NCI-H460 (cell line): ENCODE measurements around the gene GDF7. TPM values are rescaled to one million over a fixed set of nuclear protein-coding genes. Genes with fewer than 3 reads are reported as not detected.

ENCODE experiments used
- DNase-seq: peaks from one replicate; pipeline ENCODE4 v3.0.0-alpha.2; 2016; ENCODE audit warnings: low read depth; ENCODE audit errors: extremely low read depth
- polyA plus RNA-seq: library from polyadenylated mRNA; depleted of rRNA; stranded (reverse); fragments of >200 nt; gene quantifications from 2 replicates; pipeline ENCODE4 v1.2.3, GENCODE V29; 2014; cell fraction: nucleus; rRNA removed
- total RNA-seq: library from RNA; depleted of rRNA; stranded (reverse); fragments of >200 nt; shearing (Covaris generic); gene quantifications from 2 replicates; pipeline ENCODE4 v1.2.3, GENCODE V29; 2014; rRNA removed

Gene GDF7
- under 0.01 TPM in 1 of 2 replicates, not detected in the other for total RNA-seq
- polyA plus RNA-seq = 0.04 TPM in 1 of 2 replicates, not detected in the other

GRCh38 chr2:20666304-20667150, at the start of gene GDF7:
Gene GDF7, plus strand, starts transcription at chr2:20667144. Its CDS starts 96 bp downstream, at chr2:20667240.
- DNase-seq = no peak

GRCh38 chr2:20617892-20618467, 49.0 kb upstream of the GDF7 start:
- DNase-seq = peak; percentile 99

GRCh38 chr2:20618468-20618885, 48.5 kb upstream of the GDF7 start:
- peak; percentile 68 for DNase-seq

DNA sequence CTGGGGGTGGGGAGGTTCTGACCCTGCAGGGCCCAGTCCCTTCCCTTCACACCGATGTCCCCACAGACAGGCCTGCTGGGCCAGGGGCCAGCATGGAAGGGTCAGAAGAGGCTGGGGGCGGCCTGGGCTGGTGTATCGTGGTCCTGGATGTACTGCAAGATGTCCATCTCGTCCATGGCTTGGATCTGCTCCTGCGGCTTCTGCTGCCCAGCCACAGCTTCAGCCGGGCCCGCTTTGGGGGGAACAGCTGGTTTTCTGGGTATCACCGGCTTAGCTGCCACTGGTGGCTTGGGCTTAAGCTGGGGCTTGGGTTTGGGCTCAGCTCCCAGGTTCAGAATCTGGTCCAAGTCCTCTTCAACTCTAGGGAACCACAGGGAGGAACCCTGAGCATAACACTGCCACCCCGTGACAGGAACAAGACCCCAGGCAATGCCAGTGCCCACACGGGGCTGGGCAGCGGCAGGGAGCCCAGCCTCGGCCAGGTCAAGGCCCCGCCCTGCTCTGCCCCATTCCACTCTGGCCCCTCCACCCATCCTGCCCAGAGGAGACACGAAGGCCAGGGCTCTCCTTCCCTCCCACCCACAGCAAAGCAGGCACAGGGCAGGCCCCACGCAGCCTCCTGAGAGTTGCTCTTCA, 47.9 kb upstream of the GDF7 start:
- DNase-seq = no peak

DNA sequence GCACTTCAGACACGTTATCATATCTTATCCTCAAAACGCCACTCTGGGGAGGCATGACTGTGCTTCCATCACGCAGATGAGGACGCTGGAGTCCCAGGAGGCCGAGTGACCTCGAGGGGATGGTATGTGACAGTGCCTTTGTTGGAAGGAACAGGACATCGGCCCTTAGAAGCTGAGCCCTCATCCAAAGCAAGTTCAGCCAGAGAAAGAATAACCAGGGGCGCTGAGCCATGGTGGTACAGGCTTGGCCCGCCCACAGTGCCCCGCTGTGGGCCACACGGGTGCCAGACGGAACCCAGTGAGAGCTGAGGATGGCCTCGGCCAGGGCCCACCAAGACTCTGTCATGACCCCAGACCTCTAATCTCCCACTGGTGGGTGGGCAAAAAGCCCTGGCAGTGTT, 47.3 kb upstream of the GDF7 start:
- no peak for DNase-seq

DNA sequence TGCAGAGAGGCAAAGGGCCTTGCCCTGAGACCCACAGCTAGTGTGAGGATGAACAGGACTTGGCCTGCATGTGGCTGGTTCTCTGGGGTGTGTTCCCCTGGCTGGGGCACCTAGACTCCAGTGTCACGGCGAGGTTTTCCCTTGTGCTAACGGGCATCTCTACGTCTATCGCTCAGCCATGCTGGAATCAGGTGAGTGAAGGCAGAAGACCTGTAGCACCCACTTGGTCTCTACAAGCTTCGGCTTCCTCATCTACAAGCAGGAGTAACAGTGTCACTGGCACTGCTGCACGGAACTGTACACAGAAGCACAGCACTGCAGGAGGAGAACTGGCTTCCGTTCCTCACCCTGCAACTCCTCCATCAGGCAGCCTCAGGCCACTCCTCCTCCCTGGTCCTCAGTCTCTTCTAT, 46.7 kb upstream of the GDF7 start:
- no peak for DNase-seq

DNA sequence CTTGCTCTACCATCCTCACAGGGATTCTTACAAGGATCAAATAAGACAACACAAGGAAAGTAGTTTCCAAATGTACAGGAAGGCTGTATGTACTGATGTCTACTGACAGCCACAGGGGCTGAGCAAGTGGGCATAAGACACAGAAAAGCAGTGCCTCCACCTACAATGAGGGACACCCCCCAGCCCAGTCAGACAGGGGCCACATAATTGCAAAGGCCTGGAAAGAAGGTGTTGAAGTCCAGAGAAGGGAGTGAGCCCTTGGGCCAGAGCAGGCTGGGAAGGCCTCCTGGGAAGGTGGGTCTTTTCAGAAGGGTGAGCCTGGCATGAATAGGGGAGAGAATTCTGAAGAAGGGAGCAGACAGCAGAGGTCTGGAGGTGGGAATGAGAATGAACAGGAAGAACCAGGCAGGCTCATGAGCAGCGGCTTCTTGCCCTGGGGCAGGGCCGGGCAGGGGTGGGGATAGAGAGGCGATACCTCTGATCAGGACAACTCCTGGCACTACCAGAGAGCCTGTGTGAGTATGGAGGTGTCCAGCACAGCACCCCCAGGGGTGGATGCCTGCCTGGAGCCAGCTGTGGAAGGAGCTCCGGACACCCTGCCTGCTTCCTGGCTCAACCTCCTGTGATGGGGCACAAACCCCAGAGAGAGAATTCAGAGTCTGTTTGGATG, 46.1 kb upstream of the GDF7 start:
- DNase-seq = no peak

DNA sequence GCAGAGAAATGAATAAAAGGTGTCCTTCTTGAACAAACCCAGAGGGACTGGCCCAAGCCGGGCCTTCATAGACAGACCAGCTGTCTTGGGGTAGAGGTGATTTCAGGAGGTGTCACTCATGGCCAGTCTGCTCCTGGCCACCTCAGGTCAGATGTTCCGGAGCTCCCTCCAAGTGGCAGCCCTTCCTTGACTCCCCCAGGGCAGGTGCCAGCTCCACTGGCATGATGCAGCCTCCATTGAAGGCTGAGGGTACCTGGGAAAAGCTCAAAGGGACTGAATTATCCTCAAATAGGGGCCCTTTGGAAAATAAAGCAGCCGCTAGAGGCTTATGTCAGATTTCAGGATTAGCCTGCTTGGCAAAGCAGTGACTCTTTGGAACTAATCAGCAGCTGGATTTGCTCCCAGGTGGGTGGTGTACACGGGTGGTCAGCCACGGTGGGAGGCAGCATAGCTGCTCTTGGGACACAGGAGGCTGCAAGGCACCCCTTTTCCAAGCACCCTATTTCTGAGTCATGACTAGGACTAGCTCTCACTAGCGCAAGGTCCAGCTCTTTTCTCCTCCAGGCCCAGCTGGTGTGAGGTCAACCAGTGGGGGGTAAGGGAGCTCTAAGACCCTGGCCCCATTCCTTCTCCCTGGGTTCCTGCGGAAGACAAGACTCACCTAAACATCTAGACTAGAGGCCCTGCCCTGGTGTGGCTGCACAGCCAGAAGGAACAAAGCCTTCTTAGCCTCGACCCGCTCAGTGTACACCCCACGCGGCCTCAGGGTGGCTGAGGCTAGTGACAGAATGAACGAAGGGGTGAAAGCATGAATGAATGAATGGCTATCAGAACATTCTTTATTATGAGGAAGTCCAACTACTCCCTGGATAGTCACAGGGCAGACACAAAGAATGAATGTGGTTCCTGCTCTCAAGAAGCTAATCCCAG, 45.3 kb upstream of the GDF7 start:
- no peak for DNase-seq

GRCh38 chr2:20622296-20622686, 44.7 kb upstream of the GDF7 start:
- DNase-seq = no peak

DNA sequence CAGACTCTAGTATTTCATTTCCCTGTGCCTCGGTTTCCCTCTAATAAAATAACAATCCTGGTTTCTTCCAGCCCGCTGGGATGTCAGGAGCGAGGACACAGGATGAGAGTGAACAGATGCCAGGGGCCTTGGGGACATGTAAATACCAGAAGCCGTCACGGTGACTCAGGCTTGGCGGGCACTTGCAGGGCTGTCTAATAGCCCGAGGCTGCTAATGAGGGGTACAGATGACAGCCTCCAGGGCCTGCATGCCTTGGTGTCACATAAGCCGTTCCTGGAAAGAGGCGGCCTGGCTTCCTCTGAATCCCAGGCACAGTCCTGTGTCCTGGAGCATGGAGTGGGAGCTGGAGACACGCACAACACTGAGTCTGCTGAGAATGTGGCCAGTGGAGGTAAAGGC, 44.2 kb upstream of the GDF7 start:
- no peak for DNase-seq

DNA sequence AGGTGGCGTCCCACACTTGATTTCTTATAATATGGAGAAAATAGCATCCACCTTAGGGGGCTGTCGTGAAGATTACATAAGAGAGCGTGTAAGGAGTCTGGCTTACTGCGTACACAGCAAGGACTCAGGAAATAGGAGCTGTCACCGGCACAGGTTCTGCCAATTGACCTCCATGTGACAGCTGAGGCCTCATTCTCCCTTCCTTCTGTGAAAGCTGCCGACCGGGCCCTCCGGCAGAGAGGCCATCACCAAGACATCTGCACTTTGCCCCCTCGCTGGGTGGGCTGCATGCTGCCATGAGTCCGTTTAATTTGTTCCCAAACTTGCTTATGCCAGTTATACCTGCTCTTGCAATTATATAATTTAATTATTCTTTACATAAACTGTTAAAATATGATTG, 43.7 kb upstream of the GDF7 start:
- DNase-seq = no peak

DNA sequence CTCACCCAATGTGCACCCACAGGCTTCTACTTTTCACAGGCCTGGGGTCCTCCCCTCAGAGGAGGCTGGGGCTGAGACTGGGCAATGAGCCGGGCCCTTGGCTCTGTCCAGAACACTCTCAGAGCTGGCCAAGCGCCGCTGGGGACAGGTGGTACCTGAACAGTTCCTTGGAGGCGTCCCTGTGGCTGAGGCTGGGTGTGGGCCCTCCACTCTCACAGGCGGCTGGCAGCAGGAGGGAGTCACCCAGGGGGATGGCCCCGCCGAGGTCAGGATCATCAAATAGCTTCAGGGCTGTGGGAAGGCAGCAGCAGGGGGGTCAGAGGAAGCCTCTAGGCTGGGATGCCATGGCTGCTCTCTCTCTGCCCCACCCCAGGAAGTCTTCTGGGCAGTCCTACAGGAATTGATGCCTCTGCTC, 43.2 kb upstream of the GDF7 start:
- DNase-seq = no peak

GRCh38 chr2:20624156-20624883, 42.6 kb upstream of the GDF7 start:
- DNase-seq = no peak

GRCh38 chr2:20624884-20625485, 42.0 kb upstream of the GDF7 start:
- DNase-seq = no peak

DNA sequence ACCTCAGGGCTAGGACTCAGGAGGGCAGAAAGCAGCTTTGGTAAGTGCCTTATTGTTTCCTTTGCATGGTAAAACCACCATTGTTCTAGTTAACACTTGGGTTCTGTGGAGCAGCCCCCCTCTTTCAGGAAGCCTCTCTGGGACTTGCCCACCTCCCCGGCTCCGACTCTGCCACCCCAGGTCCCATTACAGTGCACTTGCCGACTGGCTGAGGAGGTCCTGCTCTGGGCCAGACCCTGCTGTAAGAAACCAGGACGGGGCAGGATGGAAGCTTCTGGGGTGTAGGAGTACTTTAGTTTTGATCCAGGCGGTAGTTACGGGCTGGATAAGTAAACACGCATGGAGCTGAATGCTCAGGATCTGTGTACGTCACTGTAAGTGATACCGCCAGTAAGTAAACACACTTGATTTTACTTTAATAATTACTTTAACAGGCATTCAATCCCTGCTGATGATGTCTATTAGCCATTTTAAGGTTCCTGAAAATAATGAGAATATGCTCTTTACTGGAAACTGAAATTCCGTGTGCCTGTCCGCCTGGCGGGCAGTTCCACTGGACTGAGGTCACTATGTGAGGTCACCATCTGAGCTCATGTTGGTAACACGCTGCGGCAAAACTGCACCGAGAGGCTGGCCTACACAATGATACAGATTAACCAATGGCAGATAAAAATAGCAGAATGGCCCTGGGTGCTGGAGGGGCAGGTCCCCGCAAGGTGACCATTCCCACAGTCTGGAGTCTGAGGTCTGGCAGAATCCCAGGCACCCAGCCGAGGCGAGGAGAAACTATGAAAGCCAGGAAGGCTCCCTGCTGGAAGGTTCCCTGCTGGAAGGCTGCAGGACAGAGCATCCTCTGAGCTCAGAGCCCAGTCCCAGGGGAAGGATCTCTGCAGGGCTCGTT, 41.2 kb upstream of the GDF7 start:
- DNase-seq = no peak

- no peak for DNase-seq
These were observed 40.6 kb upstream of the GDF7 start for GRCh38 chr2:20626392-20626697.

- DNase-seq = no peak
These were observed 40.0 kb upstream of the GDF7 start for GRCh38 chr2:20626698-20627513.
